ENCODE results near the gene GPR158.
"Not testable (repeated sequence)": the region's sequence is repeated elsewhere in the genome, so short reads cannot be mapped to it uniquely, and the experiment has no call there.

GPR158 gene, protein sequence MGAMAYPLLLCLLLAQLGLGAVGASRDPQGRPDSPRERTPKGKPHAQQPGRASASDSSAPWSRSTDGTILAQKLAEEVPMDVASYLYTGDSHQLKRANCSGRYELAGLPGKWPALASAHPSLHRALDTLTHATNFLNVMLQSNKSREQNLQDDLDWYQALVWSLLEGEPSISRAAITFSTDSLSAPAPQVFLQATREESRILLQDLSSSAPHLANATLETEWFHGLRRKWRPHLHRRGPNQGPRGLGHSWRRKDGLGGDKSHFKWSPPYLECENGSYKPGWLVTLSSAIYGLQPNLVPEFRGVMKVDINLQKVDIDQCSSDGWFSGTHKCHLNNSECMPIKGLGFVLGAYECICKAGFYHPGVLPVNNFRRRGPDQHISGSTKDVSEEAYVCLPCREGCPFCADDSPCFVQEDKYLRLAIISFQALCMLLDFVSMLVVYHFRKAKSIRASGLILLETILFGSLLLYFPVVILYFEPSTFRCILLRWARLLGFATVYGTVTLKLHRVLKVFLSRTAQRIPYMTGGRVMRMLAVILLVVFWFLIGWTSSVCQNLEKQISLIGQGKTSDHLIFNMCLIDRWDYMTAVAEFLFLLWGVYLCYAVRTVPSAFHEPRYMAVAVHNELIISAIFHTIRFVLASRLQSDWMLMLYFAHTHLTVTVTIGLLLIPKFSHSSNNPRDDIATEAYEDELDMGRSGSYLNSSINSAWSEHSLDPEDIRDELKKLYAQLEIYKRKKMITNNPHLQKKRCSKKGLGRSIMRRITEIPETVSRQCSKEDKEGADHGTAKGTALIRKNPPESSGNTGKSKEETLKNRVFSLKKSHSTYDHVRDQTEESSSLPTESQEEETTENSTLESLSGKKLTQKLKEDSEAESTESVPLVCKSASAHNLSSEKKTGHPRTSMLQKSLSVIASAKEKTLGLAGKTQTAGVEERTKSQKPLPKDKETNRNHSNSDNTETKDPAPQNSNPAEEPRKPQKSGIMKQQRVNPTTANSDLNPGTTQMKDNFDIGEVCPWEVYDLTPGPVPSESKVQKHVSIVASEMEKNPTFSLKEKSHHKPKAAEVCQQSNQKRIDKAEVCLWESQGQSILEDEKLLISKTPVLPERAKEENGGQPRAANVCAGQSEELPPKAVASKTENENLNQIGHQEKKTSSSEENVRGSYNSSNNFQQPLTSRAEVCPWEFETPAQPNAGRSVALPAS (N-terminal part only)

GRCh38 chr10:25174461-25175230 lies at the start of gene GPR158:
TSS of gene GPR158 (plus strand) at chr10:25175001. CDS start at chr10:25175421, 420 bp downstream.
- peak; percentile 87 for DNase-seq

GRCh38 chr10:25125201-25125611 lies 49.6 kb upstream of the GPR158 start:
- no peak for DNase-seq

DNA sequence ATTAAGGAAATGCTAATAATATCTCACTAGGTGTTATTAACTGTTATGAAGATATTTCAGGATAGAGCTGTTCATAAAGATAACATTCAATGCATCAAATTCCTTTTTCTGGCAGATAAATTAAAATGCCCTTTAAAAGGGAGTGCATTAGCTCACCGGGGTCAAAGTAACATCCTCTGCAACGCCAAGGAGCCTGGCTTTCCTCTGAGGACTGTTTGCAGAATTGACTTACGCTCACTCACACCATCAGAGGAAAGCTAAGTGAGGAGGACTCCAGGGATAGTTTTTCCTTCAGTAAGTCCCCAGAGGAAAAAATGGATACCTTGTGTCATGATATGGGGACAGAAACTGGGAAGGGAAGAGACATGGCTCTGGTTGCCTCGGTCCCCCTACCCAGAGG lies 45.2 kb upstream of the GPR158 start:
- DNase-seq, result no peak

DNA sequence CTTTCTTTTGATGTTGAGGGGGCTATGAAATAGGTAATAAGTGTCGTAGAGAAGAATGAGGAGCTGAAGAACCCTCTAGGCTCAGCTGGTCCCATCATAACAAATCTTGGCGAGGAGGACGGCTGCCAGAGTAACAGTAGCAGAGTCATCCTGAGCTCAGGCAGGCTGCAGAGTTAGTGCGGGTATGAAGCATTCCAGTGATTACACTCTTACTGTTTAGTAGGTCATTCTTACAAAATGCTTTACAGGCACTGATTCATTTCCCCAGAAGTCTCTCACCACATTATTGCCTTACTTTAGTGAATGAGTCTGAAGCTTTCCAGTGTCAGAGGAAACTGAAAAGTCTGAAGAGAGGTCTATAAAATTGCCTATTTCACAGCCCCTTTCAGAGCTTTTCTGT lies 43.9 kb upstream of the GPR158 start:
- DNase-seq, result no peak

DNA sequence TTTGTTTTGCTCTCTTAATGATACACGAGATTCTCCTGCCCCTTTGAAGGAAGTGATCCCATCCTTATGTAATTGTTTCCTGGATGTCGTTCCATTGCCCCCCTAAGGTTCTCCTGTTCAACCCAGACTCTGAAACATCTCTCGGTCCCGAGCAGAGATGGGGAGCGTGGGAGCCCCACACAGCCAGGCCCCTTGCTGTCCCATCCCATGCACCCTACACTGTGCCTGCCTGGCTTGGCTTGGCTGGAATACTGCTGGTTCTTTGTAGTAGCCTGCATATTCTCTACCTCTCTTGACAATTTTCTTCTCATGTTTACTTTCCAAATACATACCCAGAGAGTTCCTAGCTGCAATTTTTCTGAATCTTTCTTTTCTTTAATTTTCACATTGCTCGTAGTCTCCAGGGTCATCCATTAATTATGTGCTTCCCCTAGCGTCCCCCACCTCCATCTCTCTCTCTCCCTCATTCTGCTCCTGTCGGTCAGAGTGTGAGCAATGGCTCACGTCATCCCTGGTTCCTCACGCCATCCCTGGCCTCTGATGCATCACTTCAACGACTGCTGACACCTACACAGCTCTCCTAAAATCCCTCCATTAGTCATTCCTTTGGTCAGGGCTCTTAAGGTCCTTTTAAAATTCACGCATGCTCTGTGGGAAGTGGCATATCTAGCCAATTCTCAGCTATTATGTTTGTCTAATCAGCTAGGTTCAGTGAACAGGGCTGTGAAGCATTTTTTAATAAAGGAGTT lies 32.5 kb upstream of the GPR158 start:
- no peak for DNase-seq

- DNase-seq, result no peak
These were observed 17.2 kb upstream of the GPR158 start for GRCh38 chr10:25157650-25158049.

DNA sequence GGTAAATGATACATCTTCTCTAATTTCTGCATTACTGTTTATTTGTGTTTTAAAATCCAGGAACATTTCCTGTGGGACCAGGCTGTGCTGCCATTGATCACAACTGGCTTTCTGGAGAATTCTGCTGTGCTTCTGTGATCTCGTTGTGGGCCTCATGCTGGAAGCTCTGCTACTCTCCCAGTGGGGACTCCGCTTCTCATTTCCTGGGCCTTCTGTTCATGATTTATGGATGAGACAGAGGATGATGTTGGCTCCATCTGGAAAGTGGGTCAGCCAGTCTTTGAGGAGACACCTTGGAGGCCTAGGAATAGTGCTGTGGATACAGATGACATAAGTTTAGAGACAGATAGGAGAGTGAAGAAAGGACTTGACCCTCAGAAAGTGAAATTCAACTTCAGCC lies 15.2 kb upstream of the GPR158 start:
- no peak for DNase-seq

- no peak for DNase-seq
These were observed 12.4 kb upstream of the GPR158 start for GRCh38 chr10:25162391-25162790.

DNA sequence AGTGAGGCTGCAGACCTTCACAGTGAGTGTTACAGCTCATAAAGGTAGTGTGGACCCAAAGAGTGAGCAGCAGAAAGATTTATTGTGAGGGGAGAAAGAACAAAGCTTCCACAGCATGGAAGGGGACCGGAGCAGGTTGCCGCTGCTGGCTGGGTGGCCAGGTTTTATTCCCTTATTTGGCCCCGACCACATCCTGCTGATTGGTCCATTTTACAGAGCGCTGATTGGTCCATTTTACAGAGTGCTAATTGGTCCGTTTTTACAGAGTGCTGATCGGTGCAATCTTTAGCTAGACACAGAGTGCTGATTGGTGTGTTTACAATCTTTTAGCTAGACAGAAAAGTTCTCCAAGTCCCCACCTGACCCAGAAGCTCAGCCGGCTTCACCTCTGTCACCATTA lies 11.3 kb upstream of the GPR158 start:
- DNase-seq, result not testable (repeated sequence)

DNA sequence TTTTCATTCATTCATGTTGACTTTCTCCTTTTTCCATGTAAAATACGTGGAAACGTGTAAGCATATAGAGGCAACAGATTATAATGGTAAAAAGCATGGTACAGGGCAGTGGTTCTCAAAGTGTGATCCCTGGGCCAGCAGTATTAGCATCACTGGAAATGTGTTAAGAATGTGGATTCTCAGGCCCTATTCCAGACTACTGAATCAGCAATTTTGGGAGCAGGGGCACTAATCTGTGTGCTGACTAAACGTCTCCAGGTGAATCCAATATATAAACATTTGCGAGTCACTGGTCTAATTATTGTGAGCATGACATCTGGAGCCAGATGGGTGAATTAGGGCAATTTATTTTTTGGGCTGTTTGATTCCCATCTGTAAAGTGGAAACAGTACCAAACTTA lies 5.1 kb upstream of the GPR158 start:
- DNase-seq, result no peak

DNA sequence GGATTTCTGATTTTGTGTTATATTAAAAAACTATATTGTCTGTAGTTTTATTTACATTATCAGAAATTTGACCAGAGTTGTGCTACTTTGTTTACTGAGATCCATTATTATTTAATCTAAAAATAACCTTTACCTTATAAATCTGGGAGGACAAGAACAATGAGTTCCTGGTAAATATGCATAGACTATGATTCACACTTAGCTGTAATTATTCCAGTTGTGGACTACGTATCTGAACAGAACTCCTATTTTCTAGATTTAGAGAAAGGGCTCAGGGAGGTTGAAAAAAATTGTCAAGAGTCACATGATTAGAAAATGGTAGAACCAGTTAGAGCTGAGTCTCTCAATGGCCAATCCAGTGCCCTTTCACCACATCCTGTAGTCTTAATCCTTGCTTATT lies 4.2 kb upstream of the GPR158 start:
- DNase-seq, result no peak

DNA sequence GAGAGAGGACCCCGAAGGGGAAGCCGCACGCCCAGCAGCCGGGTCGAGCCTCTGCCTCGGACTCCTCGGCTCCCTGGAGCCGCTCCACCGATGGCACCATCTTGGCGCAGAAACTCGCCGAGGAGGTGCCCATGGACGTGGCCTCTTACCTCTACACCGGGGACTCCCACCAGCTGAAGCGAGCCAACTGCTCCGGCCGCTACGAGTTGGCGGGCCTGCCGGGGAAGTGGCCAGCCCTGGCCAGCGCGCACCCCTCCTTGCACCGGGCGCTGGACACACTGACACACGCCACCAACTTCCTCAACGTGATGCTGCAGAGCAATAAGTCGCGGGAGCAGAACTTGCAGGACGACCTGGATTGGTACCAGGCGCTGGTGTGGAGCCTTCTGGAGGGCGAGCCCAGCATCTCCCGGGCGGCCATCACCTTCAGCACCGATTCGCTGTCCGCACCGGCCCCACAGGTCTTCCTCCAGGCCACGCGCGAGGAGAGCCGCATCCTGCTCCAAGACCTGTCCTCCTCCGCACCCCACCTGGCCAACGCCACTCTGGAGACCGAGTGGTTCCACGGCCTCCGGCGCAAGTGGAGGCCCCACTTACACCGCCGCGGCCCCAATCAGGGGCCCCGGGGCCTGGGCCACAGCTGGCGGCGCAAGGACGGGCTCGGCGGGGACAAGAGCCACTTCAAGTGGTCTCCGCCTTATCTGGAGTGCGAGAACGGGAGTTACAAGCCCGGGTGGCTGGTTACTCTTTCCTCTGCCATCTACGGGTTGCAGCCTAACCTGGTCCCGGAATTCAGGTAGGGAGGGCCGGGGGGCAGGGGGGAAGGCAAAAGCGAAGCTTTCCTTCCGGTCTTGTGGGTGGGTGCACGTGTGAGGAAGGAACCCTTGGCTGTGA lies 973 bp downstream of the GPR158 start:
- no peak for DNase-seq

DNA sequence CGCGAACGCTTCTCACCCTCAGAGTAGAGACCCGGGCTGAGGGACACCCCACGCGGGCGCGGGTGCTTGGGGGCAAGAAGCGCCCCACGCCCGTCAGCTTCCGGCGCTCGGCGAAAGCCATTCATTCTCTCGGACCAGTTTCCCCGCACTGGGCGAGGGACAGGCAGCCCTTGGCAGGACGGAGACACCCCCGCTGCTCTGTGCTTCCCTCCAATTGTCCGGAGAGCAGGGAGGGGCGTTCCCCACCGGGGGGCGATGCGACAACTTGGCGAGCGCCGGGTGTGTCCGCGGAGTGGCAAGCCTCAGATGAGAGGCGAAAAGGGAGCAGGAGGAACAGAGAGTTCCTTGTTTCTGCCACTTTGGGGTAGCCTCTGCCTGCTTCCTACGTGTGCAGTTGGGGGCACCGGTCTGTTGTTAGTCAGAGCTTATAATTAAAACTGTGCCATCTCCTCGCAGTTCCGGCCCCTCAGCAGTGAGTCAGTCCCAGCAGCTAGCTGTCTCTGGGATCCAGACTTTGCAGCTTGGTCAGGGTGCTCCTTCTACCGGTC lies 1.7 kb downstream of the GPR158 start:
- DNase-seq, result no peak

- no peak for DNase-seq
These were observed 2.4 kb downstream of the GPR158 start for GRCh38 chr10:25177093-25177753.

- DNase-seq, result no peak
These were observed 2.9 kb downstream of the GPR158 start for GRCh38 chr10:25177754-25178135.

DNA sequence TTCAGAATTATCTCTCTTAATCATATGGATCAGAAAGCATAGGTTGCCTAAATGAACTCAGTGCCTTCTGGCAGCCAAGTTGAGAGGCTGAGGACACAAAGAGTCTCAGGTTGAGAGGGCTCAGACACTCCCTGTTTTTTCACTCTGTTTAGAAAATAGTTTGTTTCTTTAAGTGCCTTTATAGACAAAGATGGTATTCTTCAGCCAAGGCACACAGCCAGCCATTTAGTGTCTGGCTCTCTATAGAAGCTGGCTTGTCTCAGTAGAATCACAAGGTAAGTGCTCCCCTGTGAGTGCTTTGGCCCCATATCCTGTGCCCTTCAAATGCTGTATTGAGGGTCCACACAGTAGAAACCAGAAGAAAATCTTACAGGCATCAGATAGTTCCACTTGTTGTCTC lies 3.6 kb downstream of the GPR158 start:
- no peak for DNase-seq

DNA sequence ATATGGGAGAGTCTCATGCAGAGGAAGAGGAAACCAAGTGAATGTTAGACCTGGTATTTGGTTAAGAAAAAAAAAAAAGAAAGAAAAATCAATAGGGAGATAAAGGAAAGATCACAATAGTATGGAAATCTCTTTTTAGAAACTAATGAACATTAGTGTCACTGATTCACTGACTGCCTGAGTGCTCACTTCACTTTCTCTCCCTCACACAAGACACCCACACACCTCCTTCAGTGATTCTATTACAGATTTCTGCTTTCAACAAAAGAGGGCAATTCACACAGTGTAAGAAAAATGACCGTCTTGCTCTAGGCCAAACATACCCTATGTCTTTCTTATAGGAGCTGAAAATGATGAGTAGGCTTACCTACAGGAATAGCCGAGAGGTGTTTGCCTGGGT lies 6.0 kb downstream of the GPR158 start:
- DNase-seq, result no peak

DNA sequence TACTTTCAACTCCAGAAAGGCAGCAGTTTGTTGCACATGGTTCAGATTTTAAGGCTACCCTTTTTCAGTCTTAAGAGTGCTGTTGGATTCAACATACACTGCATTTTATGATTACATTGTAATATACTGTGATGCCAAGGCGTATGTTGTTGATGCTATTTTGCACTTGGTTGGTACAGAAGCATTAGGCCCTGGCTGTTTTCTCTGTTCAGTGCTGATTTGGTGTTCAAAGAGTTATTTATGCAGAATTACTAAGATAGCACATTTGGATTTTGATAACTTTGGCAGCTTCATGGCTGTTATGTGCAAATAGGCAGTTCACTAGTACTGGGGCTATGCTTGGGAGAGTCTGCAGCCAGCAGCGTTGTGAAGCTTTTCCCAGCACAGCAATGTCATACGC lies 7.8 kb downstream of the GPR158 start:
- no peak for DNase-seq

GRCh38 chr10:25191162-25191895 lies 16.5 kb downstream of the GPR158 start:
- DNase-seq, result no peak
